ENCODE results near the gene WIZ.

WIZ gene

GRCh38 chr19:15372891-15373301, 76.9 kb downstream of the WIZ start:
- no peak for DNase-seq

GRCh38 chr19:15372470-15372869, 77.3 kb downstream of the WIZ start:
- DNase-seq = no peak

GRCh38 chr19:15371786-15372380, 77.9 kb downstream of the WIZ start:
- DNase-seq = no peak

- DNase-seq = no peak
Observed at GRCh38 chr19:15371119-15371518, 78.6 kb downstream of the WIZ start.

Data from CD4-positive, alpha-beta T cell treated with Interleukin-4 for 1 hour (primary cell).